Measurements from ENCODE around the gene BCL2L12. TPM values are rescaled to one million over a fixed set of nuclear protein-coding genes. Genes with fewer than 3 reads are reported as not detected.

The BCL2L12 gene
- total and polyA plus RNA-seq, 2 donors (not counting 1 experiment from before 2014, with no cell fraction given) = 19.9 to 22.1 TPM

DNA sequence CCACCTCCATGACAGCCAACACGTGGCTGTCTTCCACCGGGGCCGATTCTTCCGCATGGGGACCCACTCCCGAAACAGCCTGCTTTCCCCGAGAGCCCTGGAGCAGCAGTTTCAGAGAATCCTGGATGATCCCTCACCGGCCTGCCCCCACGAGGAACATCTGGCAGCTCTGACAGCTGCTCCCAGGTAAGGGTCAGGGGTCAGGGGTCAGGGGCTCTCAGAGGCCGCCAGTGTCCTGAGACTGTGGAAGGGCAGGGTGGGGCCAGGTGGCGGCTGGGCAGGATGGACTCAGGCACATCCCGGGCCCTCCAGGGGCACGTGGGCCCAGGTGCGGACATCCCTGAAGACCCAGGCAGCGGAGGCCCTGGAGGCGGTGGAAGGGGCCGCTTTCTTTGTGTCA is 40.2 kb downstream of the BCL2L12 start:
- H3K27ac Mint-ChIP-seq = no peak overlapping the region
- no peak for ATAC-seq (ENCODE audit: low read depth)
- no peaks in the 10 kb centered on the region for H3K9me3 Mint-ChIP-seq (ENCODE audit: insufficient read depth)
- Histone ChIP-seq H3K9me3 (ENCODE audit: control extremely low read depth in 1 of 3, control insufficient read depth in 2 of 3, insufficient read depth in 1 of 3, low read length in 2 of 3) (no peaks in the 10 kb centered on the region), H3K36me3 (replicated peaks in 1 of 2; ENCODE audit: control extremely low read depth in 1 of 2, control insufficient read depth in 1 of 2, extremely low read depth in 1 of 2, insufficient read depth in 2 of 2, low read length in 1 of 2) (no peaks in the 10 kb centered on the region), H3K4me3 (ENCODE audit: control extremely low read depth in 1 of 5, extremely low read depth in 1 of 5, insufficient read depth in 1 of 5, low read depth in 2 of 5, low read length in 4 of 5) (no peak overlapping the region), H3K4me1 (ENCODE audit: control insufficient read depth in 2 of 2, insufficient read depth in 2 of 2, low read length in 2 of 2) (no peaks in the 10 kb centered on the region), H4K20me1 (ENCODE audit: control insufficient read depth, insufficient read depth, low read length, poor library complexity, severe bottlenecking) (no peaks in the 10 kb centered on the region), H3K4me2 (replicated peaks; ENCODE audit: low read depth, low read length, poor library complexity, severe bottlenecking) (no peak overlapping the region), H3K9ac (ENCODE audit: low read length) (no peak overlapping the region), H3K79me2 (ENCODE audit: control insufficient read depth, insufficient read depth, low read length) (no peaks in the 10 kb centered on the region), H3K27me3 (replicated peaks in 1 of 4; ENCODE audit: control extremely low read depth in 1 of 4, control insufficient read depth in 3 of 4, insufficient read depth in 4 of 4, low read length in 3 of 4) (peaks cover 0 to 7% (median 0%) of the 10 kb centered on the region in 4 experiments), H2AFZ (ENCODE audit: insufficient read depth, low read depth, low read length, poor library complexity, severe bottlenecking) (no peak overlapping the region), H3K27ac (ENCODE audit: low read length in 2 of 2) (no peak overlapping the region)
- WGBS (ENCODE audit: insufficient coverage) = 97% methylated on average over 16 of the region's 16 CpGs
- ChIA-PET POLR2A (no interaction called here), CTCF (no interaction called here)
- H3K4me1 Mint-ChIP-seq = no peaks in the 10 kb centered on the region
- H3K4me3 Mint-ChIP-seq = no peak overlapping the region
- intact Hi-C loops (cut with micrococcal nuclease) = no loop called here
- no peak for DNase-seq
- TF ChIP-seq EZH2 (IDR thresholded peaks at IDR 0.05; ENCODE audit: borderline replicate concordance, insufficient read depth, low read depth, low read length, poor library complexity, severe bottlenecking) = no peak
- TF ChIP-seq, protein P1, sequence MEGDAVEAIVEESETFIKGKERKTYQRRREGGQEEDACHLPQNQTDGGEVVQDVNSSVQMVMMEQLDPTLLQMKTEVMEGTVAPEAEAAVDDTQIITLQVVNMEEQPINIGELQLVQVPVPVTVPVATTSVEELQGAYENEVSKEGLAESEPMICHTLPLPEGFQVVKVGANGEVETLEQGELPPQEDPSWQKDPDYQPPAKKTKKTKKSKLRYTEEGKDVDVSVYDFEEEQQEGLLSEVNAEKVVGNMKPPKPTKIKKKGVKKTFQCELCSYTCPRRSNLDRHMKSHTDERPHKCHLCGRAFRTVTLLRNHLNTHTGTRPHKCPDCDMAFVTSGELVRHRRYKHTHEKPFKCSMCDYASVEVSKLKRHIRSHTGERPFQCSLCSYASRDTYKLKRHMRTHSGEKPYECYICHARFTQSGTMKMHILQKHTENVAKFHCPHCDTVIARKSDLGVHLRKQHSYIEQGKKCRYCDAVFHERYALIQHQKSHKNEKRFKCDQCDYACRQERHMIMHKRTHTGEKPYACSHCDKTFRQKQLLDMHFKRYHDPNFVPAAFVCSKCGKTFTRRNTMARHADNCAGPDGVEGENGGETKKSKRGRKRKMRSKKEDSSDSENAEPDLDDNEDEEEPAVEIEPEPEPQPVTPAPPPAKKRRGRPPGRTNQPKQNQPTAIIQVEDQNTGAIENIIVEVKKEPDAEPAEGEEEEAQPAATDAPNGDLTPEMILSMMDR (IDR thresholded peaks at IDR 0.05) = no peak
- peaks cover 4% of the 10 kb centered on the region for H3K27me3 Mint-ChIP-seq

DNA sequence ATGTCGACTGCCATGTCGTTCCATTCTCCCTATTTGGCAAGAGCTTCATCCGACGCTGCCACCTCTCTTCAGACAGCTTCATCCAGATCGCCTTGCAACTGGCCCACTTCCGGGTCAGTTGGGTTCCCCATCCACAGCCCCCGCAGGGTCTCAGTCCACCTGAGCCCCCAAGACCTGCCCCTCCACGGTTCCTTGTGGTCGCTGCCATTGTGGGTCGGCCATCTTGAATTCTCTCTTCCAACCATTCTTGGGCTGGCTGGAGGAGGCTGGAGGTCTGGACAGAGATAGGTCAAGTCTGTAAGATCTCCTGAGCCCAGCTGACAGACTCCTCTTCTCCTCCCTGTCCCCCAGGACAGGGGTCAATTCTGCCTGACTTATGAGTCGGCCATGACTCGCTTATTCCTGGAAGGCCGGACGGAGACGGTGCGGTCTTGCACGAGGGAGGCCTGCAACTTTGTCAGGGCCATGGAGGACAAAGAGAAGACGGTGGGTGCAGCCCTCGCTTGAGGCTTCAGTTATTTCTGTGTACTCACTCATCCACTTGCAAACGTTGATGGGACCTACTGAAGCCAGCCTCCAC is 44.7 kb downstream of the BCL2L12 start:
- no peaks in the 10 kb centered on the region for H4K20me1 ChIP-seq (ENCODE audit: control insufficient read depth, insufficient read depth, low read length, poor library complexity, severe bottlenecking)
- no peaks in the 10 kb centered on the region for H3K4me1 ChIP-seq (ENCODE audit: control insufficient read depth in 2 of 2, insufficient read depth in 2 of 2, low read length in 2 of 2)
- H3K4me3 Mint-ChIP-seq = no peak overlapping the region
- ChIA-PET CTCF (no interaction called here), POLR2A (no interaction called here)
- WGBS (ENCODE audit: insufficient coverage) = 97% methylated on average over 15 of the region's 20 CpGs
- no peak for TF ChIP-seq EZH2 (IDR thresholded peaks at IDR 0.05; ENCODE audit: borderline replicate concordance, insufficient read depth, low read depth, low read length, poor library complexity, severe bottlenecking)
- TF ChIP-seq, protein P1 (IDR thresholded peaks at IDR 0.05) = no peak
- no peak overlapping the region for H3K9ac ChIP-seq (ENCODE audit: low read length)
- no peaks in the 10 kb centered on the region for H3K9me3 ChIP-seq (ENCODE audit: control extremely low read depth in 1 of 3, control insufficient read depth in 2 of 3, insufficient read depth in 1 of 3, low read length in 2 of 3)
- no peak overlapping the region for H3K27ac ChIP-seq (ENCODE audit: low read length in 2 of 2)
- H3K79me2 ChIP-seq (ENCODE audit: control insufficient read depth, insufficient read depth, low read length) = no peaks in the 10 kb centered on the region
- H3K27ac Mint-ChIP-seq = no peak overlapping the region
- H3K9me3 Mint-ChIP-seq (ENCODE audit: insufficient read depth) = no peaks in the 10 kb centered on the region
- ATAC-seq (ENCODE audit: low read depth) = no peak
- no peaks in the 10 kb centered on the region for H3K36me3 ChIP-seq (replicated peaks in 1 of 2; ENCODE audit: control extremely low read depth in 1 of 2, control insufficient read depth in 1 of 2, extremely low read depth in 1 of 2, insufficient read depth in 2 of 2, low read length in 1 of 2)
- H3K27me3 Mint-ChIP-seq = peaks cover 4% of the 10 kb centered on the region
- H2AFZ ChIP-seq (ENCODE audit: insufficient read depth, low read depth, low read length, poor library complexity, severe bottlenecking) = no peak overlapping the region
- no peak for DNase-seq
- no peaks in the 10 kb centered on the region for H3K27me3 ChIP-seq (replicated peaks in 1 of 4; ENCODE audit: control extremely low read depth in 1 of 4, control insufficient read depth in 3 of 4, insufficient read depth in 4 of 4, low read length in 3 of 4)
- H3K4me1 Mint-ChIP-seq = no peaks in the 10 kb centered on the region
- H3K4me2 ChIP-seq (replicated peaks; ENCODE audit: low read depth, low read length, poor library complexity, severe bottlenecking) = no peak overlapping the region
- intact Hi-C loops (cut with micrococcal nuclease) = no loop called here
- no peak overlapping the region for H3K4me3 ChIP-seq (ENCODE audit: control extremely low read depth in 1 of 5, extremely low read depth in 1 of 5, insufficient read depth in 1 of 5, low read depth in 2 of 5, low read length in 4 of 5)

Data from B cell (primary cell).